Keratinocyte (primary cell): ENCODE measurements around the gene KLC1. TPM values are rescaled to one million over a fixed set of nuclear protein-coding genes. Genes with fewer than 3 reads are reported as not detected.

Experiments used
- DNase-seq: peaks from one replicate; pipeline ENCODE4 v3.0.0-alpha.2; 2011; ENCODE audit warnings: low read depth, missing footprints, low spot score
- FAIRE-seq: peaks from 2 replicates; lab custom pipeline; 2011; peaks lifted over from hg19 to GRCh38; lab: Jason Lieb, UNC
- H2AFZ ChIP-seq: 2 replicates; pipeline ENCODE4 v1.6.0; 2012; ENCODE audit warnings: low read length, control low read depth, inconsistent platforms; ENCODE audit not compliant: control insufficient read depth
- H3K27ac ChIP-seq: 2 replicates; pipeline ENCODE4 v1.5.1; 2011; ENCODE audit warnings: low read length; ENCODE audit not compliant: control insufficient read depth, insufficient read depth
- H3K27me3 ChIP-seq: 3 replicates; pipeline ENCODE4 v1.6.0; 2011; ENCODE audit warnings: low read length; ENCODE audit not compliant: control insufficient read depth, insufficient read depth; ENCODE audit errors: extremely low read depth
- H3K36me3 ChIP-seq, 2 experiments: 2 replicates in 1 of 2; 3 replicates in 1 of 2; pipeline ENCODE4 v1.5.1; 2011; ENCODE audit warnings: low read length in 2 of 2, mild to moderate bottlenecking in 1 of 2; ENCODE audit not compliant: control insufficient read depth in 2 of 2, insufficient read depth in 2 of 2; ENCODE audit errors: extremely low read depth in 1 of 2
- H3K4me1 ChIP-seq: 3 replicates; pipeline ENCODE4 v1.5.1; 2011; ENCODE audit warnings: low read length; ENCODE audit not compliant: control insufficient read depth, insufficient read depth; ENCODE audit errors: extremely low read depth
- H3K4me2 ChIP-seq: 3 replicates; pipeline ENCODE4 v1.6.0; 2011; ENCODE audit warnings: low read depth, low read length; ENCODE audit not compliant: control insufficient read depth, insufficient read depth; ENCODE audit errors: extremely low read depth
- H3K4me3 ChIP-seq, 3 experiments: fragments of 200-600 bp in 1 of 3; sonication (generic) in 1 of 3; 2 replicates in 2 of 3; 3 replicates in 1 of 3; pipeline ENCODE4 v1.5.1; 2011 to 2016; ENCODE audit warnings: low read length in 3 of 3, mild to moderate bottlenecking in 3 of 3, control low read depth in 2 of 3, inconsistent platforms in 1 of 3, low read depth in 1 of 3, mixed read lengths in 1 of 3, mixed run types in 1 of 3, moderate library complexity in 1 of 3; ENCODE audit not compliant: control insufficient read depth in 2 of 3, insufficient read depth in 2 of 3; ENCODE audit errors: extremely low read depth in 1 of 3
- H3K79me2 ChIP-seq: 2 replicates; pipeline ENCODE4 v1.6.0; 2012; ENCODE audit warnings: low read length; ENCODE audit not compliant: control insufficient read depth, insufficient read depth
- H3K9ac ChIP-seq: 3 replicates; pipeline ENCODE4 v1.6.0; 2011; ENCODE audit warnings: low read length; ENCODE audit not compliant: control insufficient read depth, insufficient read depth; ENCODE audit errors: extremely low read depth
- H3K9me1 ChIP-seq: 3 replicates; pipeline ENCODE4 v1.6.0; 2011; ENCODE audit warnings: low read length; ENCODE audit not compliant: control insufficient read depth, insufficient read depth; ENCODE audit errors: extremely low read depth
- H3K9me3 ChIP-seq: 2 replicates; pipeline ENCODE4 v1.5.1; 2012; ENCODE audit warnings: low read depth, low read length; ENCODE audit not compliant: control insufficient read depth
- H4K20me1 ChIP-seq: 3 replicates; pipeline ENCODE4 v1.6.0; 2011; ENCODE audit warnings: low read length; ENCODE audit not compliant: control insufficient read depth, insufficient read depth; ENCODE audit errors: extremely low read depth
- EZH2 ChIP-seq: IDR thresholded peaks from one replicate; pipeline ENCODE4 v1.6.1; 2012; ENCODE audit warnings: inconsistent platforms, mild to moderate bottlenecking, low read length, moderate library complexity
- dilution Hi-C: fragments of 300-500 bp; cut with MboI; formaldehyde crosslinking; loops from one replicate; pipeline ENCODE4 v1.7.0; 2020; ENCODE audit warnings: low sequenced_read_pairs; ENCODE audit not compliant: extremely low pct_ligation_motif_present
- polyA plus RNA-seq, 5 experiments: library from polyadenylated mRNA; depleted of rRNA in 3 of 5; stranded (reverse) in 3 of 5; stranded (forward) in 1 of 5; unstranded in 1 of 5; fragments of >200 nt; gene quantifications; 1 replicate in 1 of 5; 2 replicates in 3 of 5; 3 replicates in 1 of 5; pipeline versions ENCODE4 v1.2.1 to v1.2.3, GENCODE V29; 2011 to 2012; ENCODE audit warnings: missing spikeins in 2 of 5, low read depth in 1 of 5, low replicate concordance in 1 of 5
- TF ChIP-seq, protein P1 (sequence below), 3 experiments: IDR thresholded peaks in 1 of 3; conservative IDR thresholded peaks in 1 of 3; optimal IDR thresholded peaks in 1 of 3; 2 replicates in 2 of 3; 3 replicates in 1 of 3; pipeline versions ENCODE3 to v1.5.1; 2011; ENCODE audit warnings: low read length in 3 of 3, mild to moderate bottlenecking in 3 of 3, moderate library complexity in 2 of 3, control low read depth in 1 of 3, inconsistent platforms in 1 of 3; ENCODE audit not compliant: insufficient read depth in 2 of 3; ENCODE audit errors: extremely low read depth in 1 of 3

The KLC1 gene
- polyA plus RNA-seq, 1 donor (not counting 4 experiments of a cell fraction or from before 2014, with no cell fraction given): 130 TPM

DNA sequence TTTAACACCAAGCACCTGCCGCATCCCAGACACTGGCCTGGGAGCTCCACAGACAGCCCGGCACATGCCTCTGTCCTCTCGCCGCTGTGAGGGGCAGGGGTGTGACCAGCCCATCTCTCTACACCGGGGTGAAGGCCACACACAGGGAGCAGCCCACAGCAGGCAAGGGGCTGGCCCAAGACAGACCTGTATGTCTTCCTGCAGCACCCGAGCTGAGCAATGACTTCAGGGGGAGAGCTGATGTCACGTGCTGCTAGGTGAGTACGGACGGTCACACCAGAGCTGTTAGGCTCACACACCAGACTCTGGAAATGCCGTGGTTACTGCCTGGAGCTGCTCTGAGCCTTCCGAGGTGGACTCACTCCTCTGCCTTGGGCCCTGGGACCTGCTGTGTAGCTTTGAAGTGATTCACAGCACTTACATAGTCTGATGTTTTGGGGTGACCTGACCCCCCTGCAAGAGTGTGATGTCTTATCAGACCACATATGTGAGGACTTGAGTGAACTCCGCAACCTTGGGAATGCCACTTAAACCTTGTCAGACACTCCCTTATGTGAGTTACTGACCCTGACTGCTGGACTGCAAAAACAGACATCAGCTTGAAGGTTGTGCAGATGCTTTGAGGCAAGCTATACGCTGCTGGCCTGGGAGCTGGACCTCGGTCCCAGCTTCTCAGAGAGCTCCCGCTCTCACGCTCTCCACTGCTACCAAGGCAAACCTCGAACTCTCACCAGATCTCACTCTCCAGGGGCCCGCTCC is 84.5 kb downstream of the KLC1 start:
- Histone ChIP-seq H2AFZ (no peak overlapping the region), H3K79me2 (peaks cover 50% of the 10 kb centered on the region), H3K9ac (peak overlapping the region; percentile 81), H3K27me3 (no peaks in the 10 kb centered on the region), H3K9me1 (peaks cover 3% of the 10 kb centered on the region), H3K9me3 (no peaks in the 10 kb centered on the region), H3K4me1 (peaks cover 60% of the 10 kb centered on the region), H3K4me2 (peak overlapping the region; percentile 84), H4K20me1 (peaks cover 10% of the 10 kb centered on the region), H3K27ac (no peak overlapping the region), H3K4me3 (peak overlapping the region in 1 of 3 experiments; percentile 72), H3K36me3 (peaks cover 6 to 9% of the 10 kb centered on the region in 2 experiments)
- no peak for DNase-seq
- dilution Hi-C loops: no loop called here
- FAIRE-seq: peak; percentile 34
- TF ChIP-seq EZH2: no peak
- TF ChIP-seq, protein P1, sequence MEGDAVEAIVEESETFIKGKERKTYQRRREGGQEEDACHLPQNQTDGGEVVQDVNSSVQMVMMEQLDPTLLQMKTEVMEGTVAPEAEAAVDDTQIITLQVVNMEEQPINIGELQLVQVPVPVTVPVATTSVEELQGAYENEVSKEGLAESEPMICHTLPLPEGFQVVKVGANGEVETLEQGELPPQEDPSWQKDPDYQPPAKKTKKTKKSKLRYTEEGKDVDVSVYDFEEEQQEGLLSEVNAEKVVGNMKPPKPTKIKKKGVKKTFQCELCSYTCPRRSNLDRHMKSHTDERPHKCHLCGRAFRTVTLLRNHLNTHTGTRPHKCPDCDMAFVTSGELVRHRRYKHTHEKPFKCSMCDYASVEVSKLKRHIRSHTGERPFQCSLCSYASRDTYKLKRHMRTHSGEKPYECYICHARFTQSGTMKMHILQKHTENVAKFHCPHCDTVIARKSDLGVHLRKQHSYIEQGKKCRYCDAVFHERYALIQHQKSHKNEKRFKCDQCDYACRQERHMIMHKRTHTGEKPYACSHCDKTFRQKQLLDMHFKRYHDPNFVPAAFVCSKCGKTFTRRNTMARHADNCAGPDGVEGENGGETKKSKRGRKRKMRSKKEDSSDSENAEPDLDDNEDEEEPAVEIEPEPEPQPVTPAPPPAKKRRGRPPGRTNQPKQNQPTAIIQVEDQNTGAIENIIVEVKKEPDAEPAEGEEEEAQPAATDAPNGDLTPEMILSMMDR (optimal IDR thresholded peaks at IDR 0.05 in 1 of 3, IDR thresholded peaks at IDR 0.05 in 1 of 3, conservative IDR thresholded peaks at IDR 0.05 in 1 of 3; ENCODE audit: extremely low read depth in 1 of 3, insufficient read depth in 2 of 3, low read length in 3 of 3): no peak

GRCh38 chr14:103714063-103714724 is 85.2 kb downstream of the KLC1 start:
- H3K9ac ChIP-seq: peak overlapping the region; percentile 81
- peaks cover 6 to 9% of the 10 kb centered on the region in 2 experiments for H3K36me3 ChIP-seq
- H3K4me1 ChIP-seq: peaks cover 66% of the 10 kb centered on the region
- peaks cover 57% of the 10 kb centered on the region for H3K79me2 ChIP-seq
- H4K20me1 ChIP-seq: peaks cover 14% of the 10 kb centered on the region
- no peak for TF ChIP-seq EZH2
- TF ChIP-seq, protein P1 (optimal IDR thresholded peaks at IDR 0.05 in 1 of 3, IDR thresholded peaks at IDR 0.05 in 1 of 3, conservative IDR thresholded peaks at IDR 0.05 in 1 of 3; ENCODE audit: extremely low read depth in 1 of 3, insufficient read depth in 2 of 3, low read length in 3 of 3): no peak
- no peaks in the 10 kb centered on the region for H3K9me3 ChIP-seq
- DNase-seq (no peak), FAIRE-seq (no peak)
- H3K9me1 ChIP-seq: peaks cover 3% of the 10 kb centered on the region
- peak overlapping the region; percentile 49 for H3K27ac ChIP-seq
- H3K27me3 ChIP-seq: no peaks in the 10 kb centered on the region
- peak overlapping the region; percentile 84 for H3K4me2 ChIP-seq
- dilution Hi-C loops: no loop called here
- peak overlapping the region; percentile 63 to 92 (median 72) for H3K4me3 ChIP-seq
- no peak overlapping the region for H2AFZ ChIP-seq
